Activated CD4-positive, alpha-beta T cell treated with anti-CD3 and anti-CD28 coated beads for 48 hours (primary cell): ENCODE results near the gene ACSS3.
"Not testable (repeated sequence)": the region's sequence is repeated elsewhere in the genome, so short reads cannot be mapped to it uniquely, and the experiment has no call there.

Experiments used
- DNase-seq: peaks from one replicate; pipeline ENCODE4 v3.0.0-alpha.2; 2020

Gene ACSS3, protein sequence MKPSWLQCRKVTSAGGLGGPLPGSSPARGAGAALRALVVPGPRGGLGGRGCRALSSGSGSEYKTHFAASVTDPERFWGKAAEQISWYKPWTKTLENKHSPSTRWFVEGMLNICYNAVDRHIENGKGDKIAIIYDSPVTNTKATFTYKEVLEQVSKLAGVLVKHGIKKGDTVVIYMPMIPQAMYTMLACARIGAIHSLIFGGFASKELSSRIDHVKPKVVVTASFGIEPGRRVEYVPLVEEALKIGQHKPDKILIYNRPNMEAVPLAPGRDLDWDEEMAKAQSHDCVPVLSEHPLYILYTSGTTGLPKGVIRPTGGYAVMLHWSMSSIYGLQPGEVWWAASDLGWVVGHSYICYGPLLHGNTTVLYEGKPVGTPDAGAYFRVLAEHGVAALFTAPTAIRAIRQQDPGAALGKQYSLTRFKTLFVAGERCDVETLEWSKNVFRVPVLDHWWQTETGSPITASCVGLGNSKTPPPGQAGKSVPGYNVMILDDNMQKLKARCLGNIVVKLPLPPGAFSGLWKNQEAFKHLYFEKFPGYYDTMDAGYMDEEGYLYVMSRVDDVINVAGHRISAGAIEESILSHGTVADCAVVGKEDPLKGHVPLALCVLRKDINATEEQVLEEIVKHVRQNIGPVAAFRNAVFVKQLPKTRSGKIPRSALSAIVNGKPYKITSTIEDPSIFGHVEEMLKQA

DNA sequence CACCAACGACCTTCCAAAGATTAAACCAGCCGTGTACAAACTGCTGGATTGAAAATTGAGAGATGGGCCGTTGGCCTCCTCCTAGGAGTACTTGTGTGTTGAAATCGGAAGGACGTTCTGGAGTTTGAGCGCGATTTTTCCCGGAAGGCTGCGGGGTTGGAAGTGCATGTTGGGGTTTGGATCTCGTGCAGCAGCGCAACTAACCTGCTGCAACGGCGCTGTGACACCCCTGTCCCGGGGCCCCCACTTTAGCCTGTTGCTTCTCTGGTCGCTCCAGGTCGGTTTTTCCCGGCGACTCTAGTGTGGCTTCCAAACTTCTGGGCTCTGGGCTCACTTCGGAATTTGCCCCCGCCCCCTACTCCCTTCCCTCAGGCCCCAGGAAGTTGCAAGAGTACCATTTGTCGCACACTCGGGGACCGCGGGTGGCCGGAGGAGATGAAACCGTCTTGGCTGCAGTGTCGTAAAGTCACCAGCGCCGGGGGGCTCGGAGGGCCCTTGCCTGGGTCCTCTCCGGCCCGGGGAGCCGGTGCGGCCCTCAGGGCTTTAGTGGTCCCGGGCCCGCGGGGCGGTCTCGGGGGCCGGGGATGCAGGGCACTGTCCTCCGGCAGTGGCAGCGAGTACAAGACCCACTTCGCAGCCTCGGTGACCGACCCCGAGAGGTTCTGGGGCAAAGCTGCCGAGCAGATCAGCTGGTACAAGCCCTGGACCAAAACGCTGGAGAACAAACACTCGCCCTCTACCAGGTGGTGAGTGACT lies at the start of gene ACSS3:
Gene ACSS3 (plus strand): TSS at position 394 of the 756 bp plus-strand sequence. CDS start 42 bp downstream, at position 436.
- DNase-seq, result no peak

DNA sequence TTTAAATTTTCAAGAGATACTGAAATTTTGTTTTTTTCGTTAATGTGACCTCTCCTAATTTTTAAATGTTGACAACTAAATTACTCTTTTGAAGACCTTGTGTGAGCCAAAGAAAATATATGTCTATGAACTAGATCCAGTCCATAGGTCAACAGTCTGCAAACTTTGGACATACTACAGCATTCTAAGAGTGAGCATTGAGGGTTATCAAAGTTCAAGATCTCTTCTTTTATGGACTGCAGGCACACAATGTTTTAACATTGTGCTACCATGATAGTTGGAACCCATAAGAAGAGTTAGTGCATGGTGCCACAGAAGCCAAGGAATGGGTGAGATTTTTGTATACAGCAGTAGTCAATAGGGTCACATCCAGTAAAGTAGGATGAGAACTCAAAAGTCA lies 43.0 kb upstream of the ACSS3 start:
- DNase-seq, result no peak

DNA sequence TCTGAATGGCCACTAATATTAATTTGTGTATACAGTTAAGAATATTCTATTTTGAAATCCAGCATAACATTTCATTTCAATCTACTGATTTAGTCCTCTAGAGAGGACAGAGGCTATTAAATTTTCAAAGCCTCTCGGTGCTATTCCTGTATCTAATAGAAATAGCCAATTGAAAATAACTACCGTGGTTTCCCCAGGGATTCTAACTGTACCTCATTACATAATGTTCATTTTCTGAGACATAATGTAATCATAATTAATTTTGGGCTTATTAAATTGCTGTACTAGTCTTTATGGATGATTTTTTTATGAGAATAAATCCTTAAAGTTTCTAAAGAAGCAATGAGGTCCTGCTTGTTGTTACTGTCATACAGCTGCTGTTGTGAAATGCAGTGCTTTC lies 38.6 kb upstream of the ACSS3 start:
- DNase-seq, result no peak

DNA sequence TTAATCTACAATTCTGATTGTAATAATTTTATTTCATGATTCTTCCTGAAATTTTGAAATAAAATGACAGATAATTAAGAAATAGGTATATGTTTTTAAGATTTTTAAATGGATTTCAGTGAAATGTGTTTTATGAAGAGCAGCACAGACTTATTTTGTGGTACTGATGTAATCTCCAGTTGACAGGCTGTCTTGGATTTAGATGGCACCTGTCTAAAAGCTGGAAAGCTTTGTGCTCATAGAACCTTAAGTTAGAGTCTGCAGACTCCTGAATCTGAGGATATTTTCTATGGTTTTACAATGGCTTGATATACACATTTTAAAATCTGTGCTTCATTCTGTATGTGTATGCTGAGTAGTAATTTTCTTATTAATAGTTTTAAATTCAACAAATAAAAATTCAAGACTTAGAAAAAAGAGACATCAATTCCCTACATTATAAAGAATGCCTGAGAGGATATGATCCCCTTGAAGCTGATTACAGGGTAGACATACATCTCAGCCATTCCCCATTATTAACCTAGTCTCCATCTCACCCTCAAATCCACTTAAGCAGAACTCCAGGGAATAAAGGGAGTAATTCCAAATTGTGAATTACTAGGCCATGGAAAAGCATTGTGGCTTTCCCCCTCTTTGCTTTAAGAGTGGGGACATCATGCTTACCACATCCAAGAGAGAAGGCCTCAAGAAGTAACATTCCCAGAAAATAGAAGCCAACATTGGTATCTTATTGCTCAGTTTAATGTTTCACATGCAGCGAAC lies 33.7 kb upstream of the ACSS3 start:
- DNase-seq, result no peak

DNA sequence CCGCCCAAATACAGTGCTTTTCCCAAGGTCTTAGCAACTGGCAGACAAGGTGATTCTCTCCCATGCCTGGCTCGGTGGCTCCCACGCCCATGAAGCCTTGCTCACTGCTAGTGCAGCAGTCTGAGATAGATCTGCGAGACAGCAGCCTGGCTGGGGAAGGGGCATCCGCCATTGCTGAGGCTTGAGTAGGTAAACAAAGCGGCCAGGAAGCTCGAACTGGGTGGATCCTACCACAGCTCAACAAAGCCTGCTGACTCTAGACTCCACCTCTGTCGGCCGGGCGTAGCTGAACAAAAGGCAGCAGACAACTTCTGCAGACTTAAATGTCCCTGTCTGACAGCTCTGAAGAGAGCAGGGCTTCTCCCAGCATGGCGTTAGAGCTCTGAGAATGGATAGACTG lies 12.9 kb upstream of the ACSS3 start:
- not testable (repeated sequence) for DNase-seq

DNA sequence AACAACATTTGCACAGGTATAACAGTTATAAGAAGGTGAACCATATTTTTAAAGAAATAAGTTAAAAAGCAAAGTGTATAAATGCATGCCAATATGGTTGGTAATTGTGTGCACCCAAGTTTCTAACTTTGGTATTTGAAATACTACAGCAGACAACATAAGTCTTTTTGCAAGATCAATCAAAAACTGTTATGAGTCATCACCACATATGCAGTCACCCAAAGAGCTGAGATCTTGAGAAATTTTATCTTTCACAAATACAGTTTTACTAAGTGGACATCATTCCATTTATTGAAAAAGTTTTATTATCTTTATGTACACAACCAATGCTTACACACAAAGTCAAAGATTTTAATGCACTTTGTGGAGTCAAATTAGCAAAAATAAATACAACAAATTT lies 7.0 kb upstream of the ACSS3 start:
- no peak for DNase-seq

DNA sequence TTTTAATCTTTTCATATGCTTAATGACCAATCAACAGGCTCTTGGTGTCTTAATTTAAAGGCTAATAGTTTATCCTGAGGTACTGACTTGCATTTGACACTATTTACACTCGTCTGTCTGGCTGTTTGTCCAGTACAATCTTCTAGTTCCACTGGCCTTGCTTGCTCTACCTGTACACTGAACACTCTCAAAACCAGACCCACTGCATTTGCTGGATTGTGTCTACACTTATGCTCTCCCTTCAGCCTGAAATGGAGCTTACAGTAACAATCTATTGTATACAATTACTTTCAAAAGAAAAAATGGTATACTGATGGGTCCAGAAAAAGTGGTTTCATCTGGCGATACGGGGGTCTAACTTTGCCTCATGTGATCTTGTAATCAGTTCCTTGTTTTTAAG lies 2.3 kb upstream of the ACSS3 start:
- no peak for DNase-seq

DNA sequence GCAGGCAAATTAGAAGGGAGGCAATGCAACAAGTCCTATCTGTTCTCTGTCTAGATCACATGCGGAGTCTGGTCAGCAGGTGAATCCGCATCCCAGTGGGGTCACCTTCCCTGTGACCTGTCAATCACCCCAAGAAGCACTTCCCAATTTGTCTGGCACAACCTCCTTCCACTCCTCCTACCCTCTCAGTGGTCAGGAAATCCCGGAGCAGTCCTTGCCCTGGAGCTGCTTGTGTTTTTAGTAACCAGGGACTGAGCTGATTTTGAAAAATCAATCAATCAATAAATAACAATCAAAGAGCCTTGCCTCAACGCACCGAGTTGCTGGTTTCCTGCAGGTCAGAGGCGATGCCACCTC lies 572 bp upstream of the ACSS3 start:
- DNase-seq, result no peak

DNA sequence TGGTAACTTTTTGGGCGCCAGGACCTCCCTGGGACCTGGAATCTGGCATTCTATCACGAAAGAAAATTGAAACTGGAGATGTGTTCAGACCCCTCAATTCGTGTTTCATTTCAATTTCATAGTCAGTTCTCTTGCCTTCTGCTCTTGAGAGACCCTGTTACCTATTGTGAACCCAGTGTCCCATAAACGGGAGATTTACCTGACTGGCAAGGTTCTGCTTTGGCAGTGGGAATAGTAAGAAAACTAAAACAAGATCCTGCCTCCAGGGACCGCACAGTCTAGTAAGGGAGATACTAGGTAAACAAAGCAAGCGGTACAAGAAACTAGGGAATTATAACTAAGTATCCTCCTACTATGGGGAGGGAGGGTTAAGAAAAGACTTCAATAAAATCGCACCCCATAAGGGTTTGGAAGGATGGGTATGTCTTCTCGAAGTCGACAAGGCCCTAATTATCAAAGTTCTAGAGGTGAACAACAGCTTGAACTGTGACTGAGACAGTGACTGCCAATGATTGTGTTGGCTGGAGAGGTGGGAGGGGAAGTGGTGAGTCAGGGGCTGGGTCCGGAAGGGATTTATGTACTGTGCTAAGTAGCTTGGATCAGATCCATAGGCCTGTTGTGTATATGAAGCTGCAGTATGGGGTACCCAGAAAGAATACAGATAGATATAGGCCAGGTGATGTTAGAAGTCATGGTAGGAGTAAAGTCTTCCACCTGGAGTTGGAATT lies 754 bp downstream of the ACSS3 start:
- no peak for DNase-seq

DNA sequence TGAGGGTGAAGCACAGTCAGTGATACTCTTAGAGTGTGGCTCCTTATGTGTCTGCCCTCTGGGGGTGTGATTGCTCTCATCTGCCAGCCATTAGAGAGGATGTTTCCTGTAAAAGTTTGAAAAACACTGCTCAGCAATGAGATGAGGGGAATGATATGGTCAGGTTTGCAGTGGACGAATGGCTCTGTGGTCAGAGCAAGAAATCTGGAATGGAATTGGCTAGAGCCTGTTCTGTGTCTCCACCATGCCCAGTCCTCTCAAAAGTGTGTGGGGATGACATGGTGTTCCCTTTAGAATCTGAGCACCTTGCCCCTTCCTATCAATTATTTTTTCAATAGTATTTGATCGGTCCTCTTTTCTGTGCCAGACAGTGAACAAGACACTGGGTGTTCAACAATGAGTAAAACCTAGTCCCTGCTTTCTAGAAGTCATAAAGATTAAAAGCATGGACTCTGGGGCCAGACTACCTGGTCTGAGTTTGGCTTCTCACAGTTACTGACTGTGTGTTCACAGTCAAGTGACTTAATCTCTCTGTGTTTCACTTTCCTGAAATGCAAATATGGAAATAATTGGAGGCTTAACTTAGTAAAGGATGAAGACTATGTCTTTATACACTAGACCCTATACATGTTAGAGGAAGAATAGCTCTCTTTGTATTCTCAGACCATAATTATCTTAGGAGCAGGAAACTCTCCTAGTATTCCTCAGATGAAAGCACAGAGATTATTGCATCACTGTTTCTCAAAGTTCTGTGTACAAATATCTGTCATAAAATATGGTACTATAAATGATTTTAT lies 1.6 kb downstream of the ACSS3 start:
- DNase-seq, result no peak

DNA sequence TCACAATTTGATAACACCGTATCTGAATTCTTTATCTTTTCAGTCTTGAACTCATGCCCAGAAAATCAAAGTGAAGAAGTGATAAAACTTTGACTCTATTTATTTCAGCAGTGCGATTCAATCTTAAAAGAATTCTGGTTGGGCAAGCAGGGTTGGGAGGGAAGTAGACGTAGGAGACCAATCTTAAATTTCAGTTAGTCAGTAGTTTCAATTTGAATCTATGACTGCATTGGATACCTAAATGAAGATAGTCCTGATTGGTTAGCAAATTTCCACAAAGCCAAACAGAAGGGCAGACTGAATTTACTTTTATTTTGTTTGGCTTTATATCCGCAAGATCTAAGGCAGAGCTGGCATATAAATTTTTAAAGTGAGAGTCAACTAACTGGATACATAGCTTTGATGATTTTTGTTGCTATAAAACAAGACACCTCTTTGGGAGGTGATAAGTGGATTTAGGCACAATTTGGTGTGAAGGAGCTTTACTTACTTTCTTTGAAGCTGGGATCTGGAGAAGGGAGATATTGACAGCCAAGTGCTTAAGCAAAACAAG lies 2.6 kb downstream of the ACSS3 start:
- no peak for DNase-seq

DNA sequence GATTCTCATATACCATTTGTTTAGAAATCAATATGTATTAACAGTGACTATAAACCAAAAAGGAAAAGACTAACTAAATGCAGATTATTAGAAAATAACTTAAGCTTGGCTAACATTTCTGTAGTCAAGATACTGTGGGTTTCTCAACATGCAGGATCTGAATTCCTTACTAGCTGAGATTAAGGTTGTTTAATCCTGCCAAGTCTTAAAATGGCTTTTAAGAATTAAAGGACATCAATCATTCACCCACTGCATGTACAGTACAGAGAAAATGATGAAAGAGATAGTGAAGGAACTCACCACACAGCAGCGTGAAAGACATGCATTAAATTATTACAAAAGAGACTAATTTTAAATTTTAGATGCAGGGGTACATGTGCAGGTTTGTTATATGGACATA lies 3.8 kb downstream of the ACSS3 start:
- DNase-seq, result no peak

DNA sequence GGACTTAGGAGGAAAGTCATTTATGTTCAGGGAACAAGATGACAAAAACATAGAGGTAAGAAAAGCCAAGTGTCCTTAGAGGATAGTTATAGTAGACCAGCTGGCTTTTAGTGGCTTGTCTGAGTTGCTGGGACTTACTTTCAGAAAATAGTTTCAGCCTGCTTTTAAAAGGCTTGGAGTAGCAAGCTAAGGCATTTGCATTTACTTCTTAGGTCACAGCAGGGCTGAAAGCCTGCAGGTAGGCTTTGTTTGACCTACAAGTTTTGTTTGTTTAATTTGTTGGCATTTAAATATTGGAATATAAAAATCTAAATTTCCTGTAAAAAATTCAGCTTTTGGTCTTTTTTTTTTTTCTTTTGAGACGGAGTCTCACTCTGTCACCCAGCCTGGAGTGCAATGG lies 5.1 kb downstream of the ACSS3 start:
- no peak for DNase-seq

DNA sequence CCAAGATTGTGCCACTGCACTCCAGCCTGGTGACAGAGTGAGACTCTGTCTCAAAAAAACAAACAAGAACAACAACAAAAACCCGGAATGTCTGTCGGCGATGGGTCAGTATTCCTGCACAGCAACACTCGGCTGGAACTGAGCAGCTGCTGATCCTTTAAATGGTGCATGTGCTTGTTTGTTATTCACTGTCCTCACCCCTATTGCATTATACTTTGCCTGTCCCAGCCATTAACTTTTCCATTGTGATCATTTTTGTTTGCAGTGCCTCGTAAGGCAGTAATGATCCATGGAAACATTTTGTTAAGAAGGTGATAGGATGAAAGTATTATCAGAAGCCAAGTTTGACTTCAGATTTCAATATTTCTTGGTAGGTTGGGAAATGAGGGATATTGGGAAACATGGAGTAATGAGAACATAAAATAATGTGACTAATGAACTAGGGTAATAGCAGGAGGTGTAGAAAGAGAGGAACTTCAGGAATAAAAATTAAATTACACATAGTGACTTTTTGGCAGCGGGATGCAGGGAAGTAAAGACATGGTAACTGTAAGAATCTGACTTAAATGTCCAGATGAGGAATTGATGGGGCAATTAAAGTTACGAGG lies 6.1 kb downstream of the ACSS3 start:
- DNase-seq, result no peak

DNA sequence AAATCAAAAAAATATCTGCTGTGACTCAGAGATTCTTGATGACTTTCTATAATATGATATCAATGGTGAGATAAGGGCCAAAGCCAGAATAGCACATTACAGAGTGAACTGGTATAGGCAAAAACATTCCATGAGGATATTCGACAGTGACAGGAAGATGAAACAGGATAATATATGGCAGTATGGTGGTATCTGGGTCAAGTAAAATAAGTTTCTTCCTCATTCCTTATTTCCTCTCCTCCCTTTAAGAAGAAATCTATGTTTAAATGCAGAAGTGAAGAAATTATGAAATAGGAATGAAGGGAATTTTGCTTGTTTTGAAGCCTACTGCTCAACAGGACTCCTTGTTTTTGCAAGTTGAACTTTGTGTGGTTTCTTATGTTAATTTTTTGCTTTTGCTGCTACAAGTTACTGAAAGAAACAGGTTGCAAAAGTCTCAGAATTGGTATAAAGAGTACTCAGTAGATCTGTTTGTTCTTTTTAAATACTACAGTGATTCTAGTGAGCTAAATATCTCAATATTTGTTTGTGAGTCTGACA lies 7.0 kb downstream of the ACSS3 start:
- DNase-seq, result no peak

DNA sequence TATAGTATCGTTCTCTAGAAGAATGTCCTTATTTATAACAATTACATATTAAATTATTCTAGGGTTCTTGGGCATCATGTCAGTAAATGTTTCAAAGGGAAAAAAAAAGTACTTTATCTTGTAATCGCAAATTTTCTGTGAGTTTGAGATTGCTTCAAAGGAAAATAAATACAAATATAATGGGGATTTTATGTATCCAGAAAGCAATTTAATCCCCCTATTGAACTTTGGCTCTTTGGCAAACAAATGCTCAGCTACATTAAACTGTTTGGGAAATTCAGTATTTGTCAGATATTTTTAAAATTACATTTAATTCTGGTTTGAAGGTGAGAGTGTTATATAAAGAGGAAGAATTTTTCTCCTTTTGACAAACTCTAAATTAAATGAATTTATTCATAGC lies 8.0 kb downstream of the ACSS3 start:
- DNase-seq, result no peak

DNA sequence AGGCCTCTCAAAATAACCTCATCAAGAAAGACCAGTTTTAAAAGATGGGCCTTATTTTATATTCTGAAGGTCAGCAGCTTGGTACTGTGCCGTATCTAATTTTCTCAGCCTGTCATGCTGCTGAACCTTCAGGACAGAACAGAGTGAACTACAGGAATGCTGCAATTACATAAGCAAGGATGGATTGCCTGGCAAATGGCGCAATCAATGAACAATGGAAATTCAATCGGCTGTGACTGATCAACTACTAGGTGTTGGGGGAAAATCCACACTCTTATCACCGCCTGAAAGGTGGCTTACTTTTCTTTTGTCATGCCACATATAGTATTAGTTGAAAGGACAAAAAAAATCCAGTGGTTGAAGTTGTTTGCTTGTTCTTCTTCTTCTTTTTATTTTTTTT lies 8.5 kb downstream of the ACSS3 start:
- DNase-seq, result no peak

DNA sequence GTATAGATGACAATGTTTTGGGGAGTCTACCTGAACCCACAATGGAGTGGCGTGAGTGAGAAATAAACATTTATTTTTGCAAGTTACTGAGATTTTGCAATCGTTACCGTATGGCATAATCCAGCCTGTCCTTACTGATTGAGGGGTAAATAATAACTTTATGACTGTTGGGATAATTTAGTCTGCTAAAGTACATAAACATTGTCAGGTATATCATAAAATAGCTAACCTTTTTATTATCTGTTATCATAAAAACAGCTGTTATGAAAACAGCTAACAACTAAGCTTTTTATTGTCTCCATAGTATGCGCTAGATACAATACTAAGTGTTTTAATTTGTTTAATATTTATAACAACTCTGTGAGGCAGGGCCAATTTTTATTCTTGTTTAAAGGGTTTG lies 10.3 kb downstream of the ACSS3 start:
- no peak for DNase-seq

DNA sequence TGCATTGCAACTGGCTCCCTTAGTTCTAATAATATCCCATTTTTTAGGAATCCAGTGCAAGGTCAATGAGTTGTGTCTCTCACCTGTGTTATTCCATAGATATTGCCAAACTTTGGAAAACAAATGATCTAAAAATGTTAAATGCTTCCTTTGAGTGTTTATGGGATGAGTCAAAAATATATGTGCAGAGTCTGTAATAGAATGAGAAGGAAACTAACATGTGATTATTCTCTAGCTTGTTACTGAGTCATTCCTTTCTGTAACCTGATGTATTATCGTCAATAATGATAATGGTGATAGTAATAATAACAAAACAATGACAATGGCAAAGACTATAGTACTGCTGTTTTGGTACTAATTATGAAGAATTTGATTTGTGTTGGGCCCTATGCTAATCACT lies 11.5 kb downstream of the ACSS3 start:
- DNase-seq, result no peak

DNA sequence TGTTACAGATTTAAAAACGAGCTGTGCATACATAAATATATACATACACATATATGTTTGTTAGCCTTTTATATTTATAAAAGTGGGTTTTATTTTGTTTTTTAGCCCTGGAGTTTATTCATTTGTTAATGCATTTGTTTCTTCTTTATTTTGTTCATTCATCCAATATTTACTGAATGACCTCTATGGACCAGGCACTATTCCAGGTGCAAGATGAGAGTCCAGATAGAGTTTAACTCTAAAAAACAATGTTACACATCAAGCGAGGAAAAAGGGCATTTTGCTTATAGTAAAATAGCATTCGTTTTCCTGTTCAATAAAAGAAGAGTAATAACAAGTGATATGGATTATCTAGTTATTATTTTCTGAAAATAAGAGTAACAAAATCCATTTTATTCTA lies 14.2 kb downstream of the ACSS3 start:
- DNase-seq, result no peak
